Gastroesophageal sphincter (tissue), 4 donors: ENCODE results near the gene GALNS. TPM values are rescaled to one million over a fixed set of nuclear protein-coding genes. Genes with fewer than 3 reads are reported as not detected.

ENCODE experiments used
- ATAC-seq: fragments of 150-250 bp; one replicate; pipeline ENCODE4 v1.9.1; 2016; ENCODE audit warnings: mild to moderate bottlenecking, moderate library complexity
- H3K27ac ChIP-seq, 4 donors: fragments of 200-600 bp; sonication (generic) in 3 of 4; 1 replicate in 3 of 4; 2 replicates in 1 of 4; pipeline ENCODE4 v1.5.1; 2016 to 2019
- H3K27me3 ChIP-seq: fragments of 200-600 bp; sonication (generic); one replicate; pipeline ENCODE4 v1.5.1; 2019
- H3K36me3 ChIP-seq, 2 donors: fragments of 200-600 bp; sonication (generic); one replicate each; pipeline ENCODE4 v1.5.1; 2019; ENCODE audit warnings: control low read depth in 1 of 2
- H3K4me1 ChIP-seq, 3 donors: fragments of 200-600 bp; sonication (generic); 1 replicate in 2 of 3; 2 replicates in 1 of 3; pipeline ENCODE4 v1.5.1; 2016 to 2019; ENCODE audit warnings: control low read depth in 2 of 3
- H3K4me3 ChIP-seq, 2 donors: fragments of 200-600 bp; sonication (generic); one replicate each; pipeline ENCODE4 v1.5.1; 2019; ENCODE audit warnings: mild to moderate bottlenecking in 1 of 2, moderate library complexity in 1 of 2
- H3K9me3 ChIP-seq, 3 donors: fragments of 200-600 bp; sonication (generic); one replicate each; pipeline ENCODE4 v1.5.1; 2017 to 2019; ENCODE audit warnings: control low read depth in 2 of 3
- EP300 ChIP-seq: sonication (generic); formaldehyde crosslinking; IDR thresholded peaks from one replicate; pipeline ENCODE4 v1.6.1; 2017; ENCODE audit warnings: antibody characterized with exemption, mild to moderate bottlenecking
- POLR2A ChIP-seq, 2 donors: fragments of 450-650 bp; IDR thresholded peaks; one replicate each; pipeline ENCODE4 v1.6.1; 2017; ENCODE audit warnings: antibody characterized with exemption in 2 of 2, mild to moderate bottlenecking in 2 of 2, moderate library complexity in 1 of 2
- POLR2AphosphoS5 ChIP-seq: sonication (generic); formaldehyde crosslinking; IDR thresholded peaks from one replicate; pipeline ENCODE4 v1.6.1; 2017; ENCODE audit warnings: antibody characterized with exemption
- WGBS, 2 donors: methylation state at CpG; one replicate each; pipeline ENCODE4 v1.1.5; 2018; ENCODE audit warnings: low coverage in 1 of 2; 5-methylcytosine and 5-hydroxymethylcytosine counted together
- total RNA-seq, 4 donors: library from RNA; depleted of rRNA; stranded (reverse); fragments of >200 nt; gene quantifications; one replicate each; pipeline ENCODE4 v1.1.0, GENCODE V29; 2016
- TF ChIP-seq, protein P1 (sequence below), 4 experiments: fragments of 200-600 bp in 2 of 4; fragments of 450-650 bp in 2 of 4; sonication (generic) in 1 of 4; IDR thresholded peaks; one replicate each; pipeline ENCODE4 v1.5.1; 2017 to 2019; ENCODE audit warnings: antibody characterized with exemption in 4 of 4, mild to moderate bottlenecking in 2 of 4, moderate library complexity in 2 of 4

The GALNS gene
- total RNA-seq, 4 donors from 2014 or later, result 4.2 to 29.4 (median 15.6) TPM

DNA sequence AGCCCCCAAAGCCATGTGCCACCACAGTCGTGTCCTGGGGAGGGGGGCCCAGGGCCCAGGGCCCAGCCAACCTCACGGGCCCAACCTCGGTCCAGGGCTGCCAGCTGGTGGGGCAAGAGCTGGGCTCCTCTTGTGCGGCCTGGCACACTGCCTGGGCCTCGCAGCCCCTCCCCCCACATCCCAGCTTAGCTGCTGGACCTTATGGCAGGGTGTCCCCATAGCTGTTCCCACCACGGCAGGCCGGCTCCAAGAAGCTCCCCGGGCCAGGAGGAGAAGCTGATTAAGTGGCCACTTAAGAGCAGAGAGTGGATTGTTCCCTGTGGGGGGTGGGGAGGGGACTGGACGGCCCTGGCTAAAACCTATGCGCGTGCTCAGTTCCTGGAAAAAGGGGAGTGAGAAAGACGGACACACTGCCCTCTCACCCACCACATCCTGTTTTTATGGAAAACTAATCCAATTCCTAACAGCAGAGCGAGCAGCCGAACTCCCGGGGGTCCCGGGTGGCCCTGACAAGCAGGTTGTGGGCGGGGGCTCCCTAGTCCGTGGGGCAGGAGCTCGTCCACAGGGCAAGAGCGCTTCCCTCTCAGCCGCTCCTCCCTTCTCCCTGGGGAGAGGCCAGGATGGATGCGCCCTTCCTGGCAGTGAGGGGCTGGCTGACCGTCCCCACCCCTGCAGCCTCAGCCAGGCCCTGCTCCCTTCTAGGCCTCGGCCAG is 88.5 kb downstream of the GALNS start:
- H3K4me3 ChIP-seq, result peak overlapping the region in 1 of 2 donors; percentile 34
- TF ChIP-seq POLR2A (IDR thresholded peaks at IDR 0.05), result no peak
- TF ChIP-seq, protein P1, sequence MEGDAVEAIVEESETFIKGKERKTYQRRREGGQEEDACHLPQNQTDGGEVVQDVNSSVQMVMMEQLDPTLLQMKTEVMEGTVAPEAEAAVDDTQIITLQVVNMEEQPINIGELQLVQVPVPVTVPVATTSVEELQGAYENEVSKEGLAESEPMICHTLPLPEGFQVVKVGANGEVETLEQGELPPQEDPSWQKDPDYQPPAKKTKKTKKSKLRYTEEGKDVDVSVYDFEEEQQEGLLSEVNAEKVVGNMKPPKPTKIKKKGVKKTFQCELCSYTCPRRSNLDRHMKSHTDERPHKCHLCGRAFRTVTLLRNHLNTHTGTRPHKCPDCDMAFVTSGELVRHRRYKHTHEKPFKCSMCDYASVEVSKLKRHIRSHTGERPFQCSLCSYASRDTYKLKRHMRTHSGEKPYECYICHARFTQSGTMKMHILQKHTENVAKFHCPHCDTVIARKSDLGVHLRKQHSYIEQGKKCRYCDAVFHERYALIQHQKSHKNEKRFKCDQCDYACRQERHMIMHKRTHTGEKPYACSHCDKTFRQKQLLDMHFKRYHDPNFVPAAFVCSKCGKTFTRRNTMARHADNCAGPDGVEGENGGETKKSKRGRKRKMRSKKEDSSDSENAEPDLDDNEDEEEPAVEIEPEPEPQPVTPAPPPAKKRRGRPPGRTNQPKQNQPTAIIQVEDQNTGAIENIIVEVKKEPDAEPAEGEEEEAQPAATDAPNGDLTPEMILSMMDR (IDR thresholded peaks at IDR 0.05), result peak in 1 of 4 experiments; percentile 30
- TF ChIP-seq POLR2AphosphoS5, result peak; percentile 81
- TF ChIP-seq EP300, result no peak
- 15 to 24% methylated on average over 4 of the region's 24 CpGs for whole genome bisulfite sequencing, 2 donors
- H3K9me3 ChIP-seq, result no peaks in the 10 kb centered on the region
- peak overlapping the region; percentile 44 to 98 (median 92) for H3K27ac ChIP-seq
- no peaks in the 10 kb centered on the region for H3K27me3 ChIP-seq
- ATAC-seq, result peak; percentile 54
- H3K4me1 ChIP-seq, result peaks cover 16 to 100% (median 77%) of the 10 kb centered on the region in 3 donors
- H3K36me3 ChIP-seq, result peaks cover 0 to 10% of the 10 kb centered on the region in 2 donors

DNA sequence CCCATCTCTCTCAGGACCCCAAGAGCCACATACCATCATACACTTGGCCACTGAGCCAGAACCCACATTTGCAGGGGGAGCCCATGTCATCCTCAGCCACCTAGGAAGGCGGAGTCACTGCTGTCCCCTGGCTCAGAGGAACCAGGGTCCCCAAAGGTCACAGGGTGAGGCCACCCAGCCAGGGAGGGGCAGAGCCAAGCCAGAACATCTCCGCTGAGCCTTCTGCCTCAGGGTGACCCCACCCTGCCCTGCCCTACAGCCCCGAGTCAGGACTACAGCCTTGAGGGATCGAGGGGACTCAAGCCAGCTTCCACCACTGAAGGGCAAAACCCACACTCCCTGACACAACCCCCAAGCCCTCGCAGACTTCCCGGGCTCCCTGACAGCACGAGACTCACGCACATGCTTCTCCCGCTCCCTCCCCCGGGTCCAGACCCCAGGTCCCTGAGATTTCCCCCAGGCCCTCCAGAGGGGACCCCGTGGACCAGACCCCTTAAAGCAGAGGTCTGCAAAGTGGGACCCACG is 89.1 kb downstream of the GALNS start:
- Histone ChIP-seq H3K36me3 (peaks cover 0 to 10% of the 10 kb centered on the region in 2 donors), H3K4me3 (peak overlapping the region in 1 of 2 donors; percentile 34), H3K4me1 (peaks cover 14 to 100% (median 75%) of the 10 kb centered on the region in 3 donors), H3K9me3 (no peaks in the 10 kb centered on the region), H3K27me3 (no peaks in the 10 kb centered on the region), H3K27ac (peak overlapping the region; percentile 44 to 98 (median 92))
- TF ChIP-seq, protein P1 (IDR thresholded peaks at IDR 0.05), result no peak
- TF ChIP-seq POLR2A (IDR thresholded peaks at IDR 0.05) (no peak), POLR2AphosphoS5 (no peak), EP300 (no peak)
- no CpG with 5 or more reads among the region's 12 CpGs for WGBS, 2 donors
- ATAC-seq, result no peak

DNA sequence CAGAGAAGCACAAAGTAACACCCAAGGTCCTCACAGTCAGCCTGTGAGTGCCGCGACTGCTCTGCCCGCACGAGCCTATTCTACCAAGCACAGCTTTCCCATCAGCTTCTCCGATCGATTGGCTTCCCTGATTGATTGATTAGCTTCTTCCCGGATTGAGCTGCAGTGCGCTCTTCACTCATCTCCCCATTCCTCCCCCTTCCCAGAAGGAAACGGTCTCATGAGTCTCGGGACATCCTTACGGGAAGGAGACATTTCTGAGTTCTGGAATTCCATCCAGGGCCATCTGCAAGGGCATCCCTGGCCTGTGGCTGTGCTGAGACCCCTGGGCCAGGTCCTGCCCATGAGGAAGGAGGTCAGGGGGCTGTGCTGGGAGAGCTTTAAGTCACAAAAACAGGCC is 89.8 kb downstream of the GALNS start:
- Histone ChIP-seq H3K27me3 (no peaks in the 10 kb centered on the region), H3K27ac (peak overlapping the region in 3 of 4 donors; percentile 91 to 98 (median 92)), H3K4me1 (peaks cover 9 to 100% (median 75%) of the 10 kb centered on the region in 3 donors), H3K9me3 (no peaks in the 10 kb centered on the region), H3K4me3 (no peak overlapping the region), H3K36me3 (peaks cover 0 to 10% of the 10 kb centered on the region in 2 donors)
- TF ChIP-seq EP300, result no peak
- TF ChIP-seq POLR2A (IDR thresholded peaks at IDR 0.05), result no peak
- no peak for TF ChIP-seq POLR2AphosphoS5
- TF ChIP-seq, protein P1 (IDR thresholded peaks at IDR 0.05), result no peak
- ATAC-seq, result no peak
- WGBS, 2 donors, result 77 to 80% methylated on average over 2 to 6 of the region's 11 CpGs

DNA sequence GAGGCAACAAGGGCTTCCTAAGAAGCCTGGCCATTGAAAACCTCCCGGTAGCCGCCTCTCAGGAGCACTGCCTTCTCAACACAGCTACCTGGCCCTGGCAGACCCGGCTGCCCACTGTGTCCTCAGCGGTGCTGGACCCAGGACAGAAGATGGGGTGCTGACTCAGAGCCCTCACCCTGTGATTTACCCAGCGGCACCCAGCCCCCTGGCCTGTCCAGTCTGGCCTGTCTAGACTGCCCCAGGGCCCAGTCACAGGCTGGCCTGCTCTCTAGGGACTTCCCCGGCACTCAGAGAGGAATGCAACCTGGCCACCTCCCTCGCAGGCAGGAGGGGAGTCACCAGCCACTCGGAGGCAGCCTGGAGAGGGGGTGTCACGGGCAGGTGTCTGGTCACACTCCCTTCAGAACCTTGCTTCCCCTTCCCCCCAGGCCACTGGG is 91.8 kb downstream of the GALNS start:
- peak overlapping the region in 3 of 4 donors; percentile 62 to 94 (median 91) for H3K27ac ChIP-seq
- TF ChIP-seq POLR2A (IDR thresholded peaks at IDR 0.05), result no peak
- TF ChIP-seq, protein P1 (IDR thresholded peaks at IDR 0.05), result no peak
- 27% methylated on average over 3 of the region's 9 CpGs; no CpG with 5 or more reads in 1 of the 2 donors for WGBS, 2 donors
- ATAC-seq, result no peak
- H3K9me3 ChIP-seq, result no peaks in the 10 kb centered on the region
- H3K4me1 ChIP-seq, result peaks cover 9 to 100% (median 78%) of the 10 kb centered on the region in 3 donors
- H3K4me3 ChIP-seq, result no peak overlapping the region
- H3K27me3 ChIP-seq, result no peaks in the 10 kb centered on the region
- H3K36me3 ChIP-seq, result peaks cover 0 to 10% of the 10 kb centered on the region in 2 donors
